GM12878 (cell line): ENCODE measurements around the gene ATP2A3. TPM values are rescaled to one million over a fixed set of nuclear protein-coding genes. Genes with fewer than 3 reads are reported as not detected.

Experiments used
- BMI1 ChIP-seq: fragments of 450-650 bp; IDR thresholded peaks from 2 replicates; pipeline ENCODE4 v1.6.1; 2016; ENCODE audit warnings: mild to moderate bottlenecking, moderate library complexity, borderline replicate concordance
- EED ChIP-seq: sonication (generic); IDR thresholded peaks from 2 replicates; pipeline ENCODE4 v1.6.1; 2016; ENCODE audit warnings: antibody characterized with exemption, low read depth
- EP300 ChIP-seq, 2 experiments: fragments of 150-350 bp in 1 of 2; IDR thresholded peaks; 2 replicates each; pipeline ENCODE4 v1.6.1; 2011 to 2012; ENCODE audit warnings: low read depth in 2 of 2, low read length in 2 of 2, borderline replicate concordance in 1 of 2, improper control_type of control experiment in 1 of 2, inconsistent platforms in 1 of 2; ENCODE audit not compliant: control insufficient read depth in 1 of 2
- EZH2 ChIP-seq: IDR thresholded peaks from 2 replicates; pipeline ENCODE4 v1.6.1; 2012; ENCODE audit warnings: low read depth, mild to moderate bottlenecking, control low read depth, inconsistent platforms, low read length, borderline replicate concordance; ENCODE audit not compliant: control insufficient read depth
- GATAD2B ChIP-seq: fragments of 450-650 bp; conservative IDR thresholded peaks from 2 replicates; pipeline ENCODE4 v1.6.1; 2017; ENCODE audit warnings: low read depth, mild to moderate bottlenecking, moderate library complexity
- JUND ChIP-seq: IDR thresholded peaks from 2 replicates; pipeline ENCODE4 v1.6.1; 2012; ENCODE audit warnings: low read depth, mild to moderate bottlenecking, low read length, improper control_type of control experiment, moderate library complexity
- MYC ChIP-seq: IDR thresholded peaks from 2 replicates; pipeline ENCODE4 v1.6.1; 2011; ENCODE audit warnings: mild to moderate bottlenecking, low read length, moderate library complexity, inconsistent platforms; ENCODE audit not compliant: insufficient read depth, insufficient replicate concordance, insufficient read length, severe bottlenecking
- NR2C2 ChIP-seq: IDR thresholded peaks from 2 replicates; pipeline ENCODE4 v1.6.1; 2011; ENCODE audit warnings: borderline replicate concordance, low read depth; ENCODE audit not compliant: control insufficient read depth, insufficient read length
- NR2F1 ChIP-seq: fragments of 450-650 bp; conservative IDR thresholded peaks from 2 replicates; pipeline ENCODE4 v1.6.1; 2017; ENCODE audit warnings: mild to moderate bottlenecking
- RB1 ChIP-seq: fragments of 450-650 bp; formaldehyde crosslinking; IDR thresholded peaks from 2 replicates; pipeline ENCODE4 v1.6.1; 2017; ENCODE audit warnings: mild to moderate bottlenecking, borderline replicate concordance
- SPI1 ChIP-seq: IDR thresholded peaks from 2 replicates; pipeline ENCODE4 v1.6.1; 2011; ENCODE audit warnings: low read depth, mild to moderate bottlenecking, low read length, moderate library complexity, borderline replicate concordance; ENCODE audit not compliant: insufficient read depth
- SUPT20H ChIP-seq: IDR thresholded peaks from 2 replicates; pipeline ENCODE4 v1.6.1; 2011; ENCODE audit warnings: low read depth, mild to moderate bottlenecking, low read length, moderate library complexity, borderline replicate concordance; ENCODE audit not compliant: control insufficient read depth
- TCF7 ChIP-seq: IDR thresholded peaks from 2 replicates; pipeline ENCODE4 v1.6.1; 2014; ENCODE audit warnings: antibody characterized with exemption, borderline replicate concordance
- WRNIP1 ChIP-seq: IDR thresholded peaks from 2 replicates; pipeline ENCODE4 v1.6.1; 2011; ENCODE audit warnings: low read depth, low read length, improper control_type of control experiment, borderline replicate concordance
- ZNF24 ChIP-seq: fragments of 450-650 bp; IDR thresholded peaks from 2 replicates; pipeline ENCODE4 v1.6.1; 2017; ENCODE audit warnings: antibody characterized with exemption, mild to moderate bottlenecking
- polyA plus RNA-seq, 11 experiments: library from polyadenylated mRNA; depleted of rRNA in 4 of 11; unstranded in 6 of 11; stranded (reverse) in 5 of 11; fragments of >200 nt; fragmentation: Nextera tagmentation in 4 of 11; fragmentation: Illumina TruSeq in 1 of 11; extraction: Ambion mirVana in 4 of 11; extraction: Trizol in 1 of 11; gene quantifications; 1 replicate in 1 of 11; 2 replicates in 10 of 11; pipeline versions ENCODE4 v1.2.1 to v1.2.3, GENCODE V29; 2011 to 2016; ENCODE audit warnings: inconsistent platforms in 2 of 11, missing spikeins in 2 of 11, low read depth in 1 of 11
- total RNA-seq, 4 experiments: library from RNA; depleted of rRNA in 3 of 4; stranded (reverse); fragments of >200 nt in 3 of 4; fragmentation: Illumina TruSeq in 1 of 4; extraction: Trizol in 1 of 4; gene quantifications; 2 replicates each; pipeline versions ENCODE4 v1.2.1 to v1.2.3, GENCODE V29; 2013 to 2021
- TF ChIP-seq, protein P1 (sequence below): fragments of 150-350 bp; IDR thresholded peaks from 2 replicates; pipeline ENCODE4 v1.6.1; 2016; ENCODE audit warnings: low read depth, low read length
- TF ChIP-seq, protein P2 (sequence below): fragments of 450-650 bp; IDR thresholded peaks from 2 replicates; pipeline ENCODE4 v1.6.1; 2017; ENCODE audit warnings: low read depth, mild to moderate bottlenecking, moderate library complexity
- TF ChIP-seq, protein P3 (sequence below): fragments of 450-650 bp; formaldehyde crosslinking; IDR thresholded peaks from 2 replicates; pipeline ENCODE4 v1.4.0; 2022; ENCODE audit warnings: mild to moderate bottlenecking, moderate library complexity

The ATP2A3 gene
- total and polyA plus RNA-seq, 10 of the 15 experiments (the other 5 are each of a cell fraction or from before 2014, with no cell fraction given), result 1.0 to 99.2 (median 37.9) TPM

DNA sequence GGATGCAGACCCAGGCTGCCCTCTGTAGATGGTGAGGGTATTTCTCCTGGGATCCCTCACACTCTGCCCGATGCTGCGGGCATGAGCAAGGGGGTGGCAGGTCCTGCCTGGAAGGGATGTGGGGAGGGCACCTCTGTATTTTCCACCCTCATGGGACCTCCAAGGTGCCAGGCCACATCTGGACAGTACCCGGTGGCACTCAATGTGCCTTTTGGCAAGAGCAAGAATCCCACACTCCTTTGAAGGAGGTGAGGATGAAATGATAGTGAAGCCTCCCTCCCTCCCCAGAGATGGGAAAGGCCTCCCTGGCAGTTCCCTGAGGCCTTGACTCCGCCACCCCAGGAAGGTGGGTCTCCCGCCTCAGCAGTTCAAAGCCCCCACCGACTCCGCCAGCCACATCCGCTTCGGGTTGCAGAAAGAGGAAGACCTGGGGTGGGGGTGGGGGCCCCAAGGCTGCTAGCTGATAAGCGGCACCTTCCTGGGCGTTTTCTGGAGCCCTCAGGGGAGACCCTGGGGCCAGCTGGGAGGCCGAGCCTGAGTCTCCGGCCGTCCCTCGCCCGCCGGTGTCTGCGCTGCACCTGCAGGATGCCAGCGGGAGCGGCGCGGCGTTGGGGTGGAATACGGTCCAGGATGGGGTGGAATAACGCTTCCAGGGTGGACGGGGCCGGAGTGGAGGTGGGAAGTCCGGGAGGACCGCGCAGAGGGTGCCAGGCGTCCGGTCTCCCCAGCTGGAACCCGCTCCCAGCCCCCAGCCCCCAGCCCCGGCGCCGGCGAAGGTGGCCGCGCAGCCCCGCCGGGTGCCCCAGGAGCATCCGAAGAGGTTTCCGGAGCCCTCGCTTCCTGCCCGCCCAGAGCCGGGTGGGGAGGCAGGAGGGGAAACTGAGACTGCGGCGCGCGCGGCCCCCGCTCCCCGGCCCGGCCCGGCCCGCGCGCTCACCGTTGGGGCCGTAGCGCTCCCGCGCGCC, 718 bp downstream of the ATP2A3 start (continued):
- TF ChIP-seq MYC (no peak), BMI1 (no peak), JUND (no peak), EP300 (IDR thresholded peaks at IDR 0.05; ENCODE audit: borderline replicate concordance in 1 of 2, control insufficient read depth in 1 of 2, low read depth in 2 of 2, low read length in 2 of 2) (no peak), TCF7 (no peak), GATAD2B (peak; percentile 28; the same call in 1 of the 2 replicates), SPI1 (peak; percentile 86), SUPT20H (no peak), EED (peak; percentile 62; the same call in 1 of the 2 replicates), WRNIP1 (no peak), ZNF24 (no peak), RB1 (no peak), NR2F1 (no peak), EZH2 (no peak), NR2C2 (no peak)
- TF ChIP-seq, protein P1, sequence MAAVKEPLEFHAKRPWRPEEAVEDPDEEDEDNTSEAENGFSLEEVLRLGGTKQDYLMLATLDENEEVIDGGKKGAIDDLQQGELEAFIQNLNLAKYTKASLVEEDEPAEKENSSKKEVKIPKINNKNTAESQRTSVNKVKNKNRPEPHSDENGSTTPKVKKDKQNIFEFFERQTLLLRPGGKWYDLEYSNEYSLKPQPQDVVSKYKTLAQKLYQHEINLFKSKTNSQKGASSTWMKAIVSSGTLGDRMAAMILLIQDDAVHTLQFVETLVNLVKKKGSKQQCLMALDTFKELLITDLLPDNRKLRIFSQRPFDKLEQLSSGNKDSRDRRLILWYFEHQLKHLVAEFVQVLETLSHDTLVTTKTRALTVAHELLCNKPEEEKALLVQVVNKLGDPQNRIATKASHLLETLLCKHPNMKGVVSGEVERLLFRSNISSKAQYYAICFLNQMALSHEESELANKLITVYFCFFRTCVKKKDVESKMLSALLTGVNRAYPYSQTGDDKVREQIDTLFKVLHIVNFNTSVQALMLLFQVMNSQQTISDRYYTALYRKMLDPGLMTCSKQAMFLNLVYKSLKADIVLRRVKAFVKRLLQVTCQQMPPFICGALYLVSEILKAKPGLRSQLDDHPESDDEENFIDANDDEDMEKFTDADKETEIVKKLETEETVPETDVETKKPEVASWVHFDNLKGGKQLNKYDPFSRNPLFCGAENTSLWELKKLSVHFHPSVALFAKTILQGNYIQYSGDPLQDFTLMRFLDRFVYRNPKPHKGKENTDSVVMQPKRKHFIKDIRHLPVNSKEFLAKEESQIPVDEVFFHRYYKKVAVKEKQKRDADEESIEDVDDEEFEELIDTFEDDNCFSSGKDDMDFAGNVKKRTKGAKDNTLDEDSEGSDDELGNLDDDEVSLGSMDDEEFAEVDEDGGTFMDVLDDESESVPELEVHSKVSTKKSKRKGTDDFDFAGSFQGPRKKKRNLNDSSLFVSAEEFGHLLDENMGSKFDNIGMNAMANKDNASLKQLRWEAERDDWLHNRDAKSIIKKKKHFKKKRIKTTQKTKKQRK, result no peak
- TF ChIP-seq, protein P2, sequence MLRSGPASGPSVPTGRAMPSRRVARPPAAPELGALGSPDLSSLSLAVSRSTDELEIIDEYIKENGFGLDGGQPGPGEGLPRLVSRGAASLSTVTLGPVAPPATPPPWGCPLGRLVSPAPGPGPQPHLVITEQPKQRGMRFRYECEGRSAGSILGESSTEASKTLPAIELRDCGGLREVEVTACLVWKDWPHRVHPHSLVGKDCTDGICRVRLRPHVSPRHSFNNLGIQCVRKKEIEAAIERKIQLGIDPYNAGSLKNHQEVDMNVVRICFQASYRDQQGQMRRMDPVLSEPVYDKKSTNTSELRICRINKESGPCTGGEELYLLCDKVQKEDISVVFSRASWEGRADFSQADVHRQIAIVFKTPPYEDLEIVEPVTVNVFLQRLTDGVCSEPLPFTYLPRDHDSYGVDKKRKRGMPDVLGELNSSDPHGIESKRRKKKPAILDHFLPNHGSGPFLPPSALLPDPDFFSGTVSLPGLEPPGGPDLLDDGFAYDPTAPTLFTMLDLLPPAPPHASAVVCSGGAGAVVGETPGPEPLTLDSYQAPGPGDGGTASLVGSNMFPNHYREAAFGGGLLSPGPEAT, result no peak
- TF ChIP-seq, protein P3, sequence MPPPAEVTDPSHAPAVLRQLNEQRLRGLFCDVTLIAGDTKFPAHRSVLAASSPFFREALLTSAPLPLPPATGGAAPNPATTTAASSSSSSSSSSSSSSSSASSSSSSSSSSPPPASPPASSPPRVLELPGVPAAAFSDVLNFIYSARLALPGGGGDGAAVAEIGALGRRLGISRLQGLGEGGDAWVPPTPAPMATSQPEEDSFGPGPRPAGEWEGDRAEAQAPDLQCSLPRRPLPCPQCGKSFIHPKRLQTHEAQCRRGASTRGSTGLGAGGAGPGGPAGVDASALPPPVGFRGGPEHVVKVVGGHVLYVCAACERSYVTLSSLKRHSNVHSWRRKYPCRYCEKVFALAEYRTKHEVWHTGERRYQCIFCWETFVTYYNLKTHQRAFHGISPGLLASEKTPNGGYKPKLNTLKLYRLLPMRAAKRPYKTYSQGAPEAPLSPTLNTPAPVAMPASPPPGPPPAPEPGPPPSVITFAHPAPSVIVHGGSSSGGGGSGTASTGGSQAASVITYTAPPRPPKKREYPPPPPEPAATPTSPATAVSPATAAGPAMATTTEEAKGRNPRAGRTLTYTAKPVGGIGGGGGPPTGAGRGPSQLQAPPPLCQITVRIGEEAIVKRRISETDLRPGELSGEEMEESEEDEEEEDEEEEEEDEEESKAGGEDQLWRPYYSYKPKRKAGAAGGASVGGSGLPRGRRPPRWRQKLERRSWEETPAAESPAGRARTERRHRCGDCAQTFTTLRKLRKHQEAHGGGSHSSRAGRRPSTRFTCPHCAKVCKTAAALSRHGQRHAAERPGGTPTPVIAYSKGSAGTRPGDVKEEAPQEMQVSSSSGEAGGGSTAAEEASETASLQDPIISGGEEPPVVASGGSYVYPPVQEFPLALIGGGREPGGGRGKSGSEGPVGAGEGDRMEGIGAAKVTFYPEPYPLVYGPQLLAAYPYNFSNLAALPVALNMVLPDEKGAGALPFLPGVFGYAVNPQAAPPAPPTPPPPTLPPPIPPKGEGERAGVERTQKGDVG, result no peak
